T-helper 9 cell (primary cell): Measurements from ENCODE around the gene DYSF.

ENCODE experiments used
- DNase-seq: peaks from one replicate; pipeline ENCODE4 v3.0.0-alpha.2; 2020

The DYSF gene

DNA sequence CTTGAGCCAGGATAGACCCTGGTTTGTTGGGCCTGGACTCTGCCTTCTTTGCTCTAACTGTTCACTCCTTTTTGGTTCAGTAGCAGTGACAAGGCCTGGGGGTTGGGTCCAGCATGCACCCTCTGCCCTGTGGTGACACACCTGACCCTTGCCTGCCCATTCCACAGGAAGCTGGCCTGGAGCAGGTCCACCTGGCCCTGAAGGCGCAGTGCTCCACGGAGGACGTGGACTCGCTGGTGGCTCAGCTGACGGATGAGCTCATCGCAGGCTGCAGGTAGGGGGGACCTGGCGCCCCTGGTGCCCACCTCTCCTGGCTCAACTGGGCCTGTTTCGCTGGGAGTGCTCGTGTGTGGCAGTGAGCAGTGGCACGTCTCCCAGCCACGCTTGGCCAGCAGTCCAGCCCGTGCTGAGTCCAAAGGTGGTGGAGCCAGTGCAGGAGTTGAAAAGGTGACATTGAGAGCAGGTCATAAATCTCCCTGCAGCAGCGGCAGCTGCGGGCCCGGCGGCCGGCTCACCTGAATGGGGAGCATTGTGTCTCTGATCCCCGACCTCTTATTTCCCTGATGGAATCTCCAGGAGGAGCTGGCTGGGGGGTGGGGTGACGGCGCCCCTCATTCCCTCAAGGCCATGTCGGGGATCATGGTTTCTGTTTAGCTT lies 102.6 kb downstream of the DYSF start:
- no peak for DNase-seq

DNA sequence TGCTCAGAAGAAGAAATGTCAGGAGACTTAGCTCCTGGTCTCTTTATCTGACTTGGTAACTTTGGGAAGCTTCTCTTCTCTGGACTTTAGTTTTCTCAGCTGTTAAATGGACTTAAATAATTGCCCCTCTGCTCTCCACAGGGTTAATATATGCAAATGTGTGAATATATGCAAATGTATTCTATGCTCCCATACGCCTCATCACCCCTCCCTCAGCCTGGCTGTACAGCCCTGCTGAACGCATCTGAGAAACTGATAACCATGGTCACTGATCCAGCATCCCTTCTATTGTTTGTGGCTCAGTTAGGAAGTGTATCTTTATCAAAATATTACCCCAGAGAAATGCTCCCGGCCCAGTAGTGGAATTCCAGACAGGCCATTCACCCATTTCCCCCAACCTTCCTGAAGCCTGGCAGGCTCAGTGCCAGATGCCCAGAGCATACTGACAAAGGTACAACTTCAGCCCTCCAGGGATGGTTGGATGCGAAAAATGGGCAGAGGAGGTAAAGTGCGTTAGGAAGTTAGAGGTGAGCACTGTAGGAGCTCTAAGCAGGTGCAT lies 103.4 kb downstream of the DYSF start:
- DNase-seq: no peak

DNA sequence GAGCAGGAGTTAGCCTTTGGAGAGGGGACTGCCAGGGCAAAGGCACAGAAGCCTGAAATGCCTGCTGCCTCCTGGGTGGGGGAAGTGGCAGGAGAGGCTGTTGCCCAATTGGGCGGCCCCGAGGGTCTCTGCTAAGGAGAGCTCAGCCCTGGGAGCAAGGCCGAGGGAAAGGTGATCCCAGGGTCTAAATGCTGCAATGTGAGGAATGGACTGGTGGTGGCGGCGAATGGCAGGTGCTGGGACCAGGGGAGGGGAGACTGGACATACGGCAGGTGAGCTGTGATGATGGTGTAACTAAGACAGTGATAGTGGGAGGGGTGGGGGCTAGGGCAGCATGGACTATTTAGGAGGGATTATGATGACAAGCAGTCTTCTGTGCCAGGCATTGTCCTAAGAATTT lies 104.0 kb downstream of the DYSF start:
- DNase-seq: no peak

DNA sequence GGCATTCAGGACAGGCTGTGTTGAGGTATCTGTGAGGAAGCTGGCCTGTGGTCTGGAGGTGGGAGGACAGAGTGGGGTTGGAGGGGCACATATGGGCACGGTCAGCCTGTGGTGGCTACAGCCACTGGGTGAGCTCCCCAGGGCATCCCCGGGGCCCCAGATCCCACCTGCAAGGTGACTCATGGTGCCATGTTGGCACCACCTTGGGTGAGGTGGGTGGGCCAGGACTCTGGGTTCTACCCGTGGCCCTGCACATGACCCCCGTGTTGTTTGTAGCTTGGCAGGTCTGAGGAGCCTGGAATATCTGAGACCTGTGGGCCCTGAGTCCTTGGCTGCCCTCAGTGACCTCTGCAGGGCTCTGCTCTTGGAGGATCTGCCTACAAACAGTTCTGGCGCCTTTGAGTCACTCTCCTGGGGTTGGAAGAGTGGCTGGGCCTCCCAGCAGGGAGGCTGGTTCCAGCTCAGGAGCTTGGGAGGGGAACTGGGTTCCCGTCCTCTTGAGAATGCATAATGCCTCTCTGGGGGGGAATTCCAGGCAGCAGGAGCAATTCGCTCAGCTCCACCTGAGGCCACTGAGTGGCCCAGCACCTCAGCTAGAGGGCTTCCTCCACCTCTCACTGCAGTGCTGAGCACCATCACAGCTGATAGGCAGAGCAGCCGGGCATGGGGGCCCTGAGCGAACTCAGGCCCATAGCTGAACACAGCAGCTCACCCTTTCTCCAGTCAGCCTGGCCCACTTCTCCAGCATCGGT lies 105.1 kb downstream of the DYSF start:
- no peak for DNase-seq

- no peak for DNase-seq
Measured at GRCh38 chr2:71559080-71559827, 105.9 kb downstream of the DYSF start.

GRCh38 chr2:71559828-71560637 lies 106.7 kb downstream of the DYSF start:
- no peak for DNase-seq

DNA sequence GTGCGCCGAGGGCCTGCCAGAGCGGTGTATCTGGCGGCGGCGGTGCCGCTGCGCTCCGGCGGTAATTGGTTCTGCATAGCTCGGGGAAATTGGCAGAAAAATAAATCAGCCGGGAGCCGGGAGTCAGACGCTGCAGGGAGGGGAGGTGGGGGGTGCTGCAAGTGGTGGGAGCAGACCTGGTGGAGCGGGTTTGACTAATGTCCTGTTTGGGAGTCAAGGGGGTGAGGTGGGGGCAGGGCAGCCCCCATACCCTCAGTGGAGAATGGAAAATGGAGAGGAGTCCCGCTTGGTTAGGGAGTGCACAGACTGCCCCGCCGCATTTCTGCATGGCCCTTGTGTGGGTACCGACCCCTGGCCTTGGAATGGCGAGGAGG lies 107.3 kb downstream of the DYSF start:
- DNase-seq: no peak

GRCh38 chr2:71561441-71562267 lies 108.3 kb downstream of the DYSF start:
- DNase-seq: no peak

GRCh38 chr2:71562518-71562917 lies 109.2 kb downstream of the DYSF start:
- no peak for DNase-seq

GRCh38 chr2:71563872-71564271 lies 110.5 kb downstream of the DYSF start:
- no peak for DNase-seq

DNA sequence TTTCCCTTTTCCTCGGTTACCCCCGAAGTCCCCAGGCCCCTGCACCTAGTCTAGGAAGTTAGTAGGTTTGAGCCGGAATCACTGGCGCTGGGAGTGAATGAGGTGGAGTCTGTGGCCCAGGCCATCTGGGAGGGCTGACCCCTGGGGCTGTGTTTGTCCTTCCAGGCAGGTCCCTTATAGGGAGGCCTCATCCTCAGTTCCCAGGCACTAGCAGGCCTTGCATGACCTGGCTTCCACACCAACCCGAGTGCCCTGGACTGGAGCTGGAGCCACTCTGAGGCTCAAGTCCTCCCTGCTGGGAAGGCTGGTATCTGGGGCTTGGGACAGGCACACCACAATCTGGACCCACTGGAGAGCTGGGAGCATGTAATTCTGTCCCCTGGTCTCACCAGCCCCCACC lies 111.0 kb downstream of the DYSF start:
- no peak for DNase-seq

DNA sequence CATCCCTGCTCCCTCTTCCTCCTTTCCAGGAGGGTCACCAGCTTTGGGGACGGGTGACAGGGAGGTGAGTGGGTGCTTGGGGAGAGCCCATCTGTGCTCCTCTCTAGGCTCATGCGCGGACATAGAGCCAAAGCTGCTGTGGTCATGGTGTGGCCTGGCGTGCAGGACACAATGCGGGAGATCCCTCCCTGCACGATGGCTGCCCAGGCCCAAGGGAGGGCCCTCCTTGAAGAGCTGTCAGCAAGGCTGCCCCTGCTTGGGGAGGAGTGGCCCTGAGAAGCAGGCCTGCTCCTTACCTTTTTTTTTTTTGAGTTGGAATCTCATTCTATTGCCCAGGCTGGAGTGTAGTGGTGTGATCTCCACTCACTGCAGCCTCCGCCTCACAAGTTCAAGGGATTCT lies 111.4 kb downstream of the DYSF start:
- DNase-seq: no peak

GRCh38 chr2:71566372-71566771 lies 113.0 kb downstream of the DYSF start:
- DNase-seq: no peak

DNA sequence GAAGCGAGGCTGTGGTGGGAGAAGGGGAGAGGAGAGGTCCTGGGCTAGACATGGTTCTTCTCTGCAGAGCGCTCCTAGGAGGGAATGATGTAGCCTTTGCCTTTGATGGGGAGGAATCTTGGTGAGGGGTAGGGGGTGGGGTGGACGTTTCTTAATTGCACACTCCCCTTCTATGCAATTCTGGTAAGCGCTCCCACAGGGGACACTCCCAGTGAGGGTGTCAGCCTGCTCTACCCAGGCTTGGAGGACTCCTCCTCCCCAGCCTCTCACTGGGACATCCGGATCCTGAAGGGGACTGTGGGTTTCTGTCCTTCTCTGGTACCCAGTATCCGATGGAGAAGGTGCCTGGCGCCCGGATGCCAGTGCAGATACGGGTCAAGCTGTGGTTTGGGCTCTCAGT lies 114.3 kb downstream of the DYSF start:
- no peak for DNase-seq

DNA sequence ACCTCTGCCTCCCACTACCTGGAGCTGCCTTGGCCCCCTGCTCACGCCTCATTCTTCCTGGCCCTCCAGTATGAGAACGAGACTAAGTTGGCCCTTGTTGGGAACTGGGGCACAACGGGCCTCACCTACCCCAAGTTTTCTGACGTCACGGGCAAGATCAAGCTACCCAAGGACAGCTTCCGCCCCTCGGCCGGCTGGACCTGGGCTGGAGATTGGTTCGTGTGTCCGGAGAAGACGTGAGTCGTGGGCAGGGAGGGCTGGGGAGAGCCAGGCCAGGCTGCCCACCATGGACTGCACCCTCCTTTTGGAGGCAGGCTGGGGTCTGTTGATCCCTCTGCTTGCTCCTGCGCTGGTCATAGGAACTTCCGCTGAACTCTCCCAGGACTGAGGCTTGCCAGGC lies 114.7 kb downstream of the DYSF start:
- DNase-seq: no peak

GRCh38 chr2:71570511-71570910 lies 117.2 kb downstream of the DYSF start:
- no peak for DNase-seq

DNA sequence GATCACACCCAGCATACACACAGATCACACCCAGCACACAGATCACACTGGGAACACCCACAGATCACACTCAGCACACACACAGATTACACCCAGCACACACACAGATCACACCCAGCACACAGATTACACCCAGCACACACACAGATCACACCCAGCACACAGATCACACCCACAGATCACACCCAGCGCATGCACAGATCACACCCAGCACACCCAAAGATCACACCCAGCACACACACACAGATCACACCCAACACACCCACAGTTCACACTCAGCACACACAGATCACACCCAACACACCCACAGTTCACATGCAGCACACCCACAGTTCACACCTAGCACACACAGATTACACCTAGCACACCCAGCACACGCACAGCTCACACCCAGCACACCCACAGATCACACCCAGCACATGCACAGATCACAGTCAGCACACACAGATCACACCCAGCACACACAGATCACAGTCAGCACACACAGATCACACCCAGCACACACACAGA lies 117.6 kb downstream of the DYSF start:
- no peak for DNase-seq

DNA sequence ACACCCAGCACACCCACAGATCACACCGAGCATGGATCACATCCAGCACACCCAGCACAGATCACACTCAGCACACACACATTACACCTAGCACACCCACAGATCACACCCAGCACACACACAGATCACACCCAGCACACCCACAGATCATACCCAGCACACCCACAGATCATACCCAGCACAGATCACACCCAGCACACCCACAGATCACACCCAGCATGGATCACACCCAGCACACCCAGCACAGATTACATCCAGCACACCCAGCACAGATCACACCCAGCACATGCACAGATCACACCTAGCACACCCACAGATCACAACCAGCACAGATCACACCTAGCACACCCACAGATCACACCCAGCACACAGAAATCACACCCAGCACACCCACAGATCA lies 118.6 kb downstream of the DYSF start:
- no peak for DNase-seq

DNA sequence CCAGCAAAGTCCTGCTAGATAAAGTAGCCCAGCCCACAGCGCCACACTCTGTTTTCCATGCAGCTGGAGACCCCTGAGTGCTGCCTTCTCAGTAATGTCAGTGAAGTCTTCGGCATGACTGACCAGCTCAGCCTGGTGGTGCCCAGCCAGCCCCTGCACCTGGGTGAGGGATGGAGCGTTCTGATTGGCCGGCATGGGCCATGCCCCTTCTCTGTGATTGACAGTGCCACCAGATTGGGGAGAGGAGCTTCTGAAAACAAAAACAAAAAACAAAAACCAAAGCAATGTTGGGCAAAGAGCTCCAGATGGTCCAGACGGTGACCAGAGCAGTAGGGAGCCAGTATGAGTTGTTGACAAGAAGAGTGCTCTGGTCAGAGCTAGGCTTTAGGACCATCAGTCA lies 122.6 kb downstream of the DYSF start:
- no peak for DNase-seq

GRCh38 chr2:71576541-71576940 lies 123.2 kb downstream of the DYSF start:
- DNase-seq: no peak

GRCh38 chr2:71577209-71577608 lies 123.8 kb downstream of the DYSF start:
- DNase-seq: no peak
